Adipose tissue (tissue), 3 donors: ENCODE data around the gene PLB1. TPM values are rescaled to one million over a fixed set of nuclear protein-coding genes. Genes with fewer than 3 reads are reported as not detected.

Experiments
- H3K27ac ChIP-seq: one replicate; pipeline ENCODE4 v1.5.1; 2013; ENCODE audit warnings: low read depth, low read length
- WGBS, 3 donors: extraction: QIAGEN DNeasy Blood & Tissue Kit; methylation state at CpG; one replicate each; pipeline ENCODE4 v1.1.7; 2013; 5-methylcytosine and 5-hydroxymethylcytosine counted together
- polyA plus RNA-seq, 3 donors: library from polyadenylated mRNA; stranded (reverse); fragments of 200-250 nt; gene quantifications; one replicate each; pipeline ENCODE4 v1.2.3, GENCODE V29; 2013
- donor health status: healthy with polysubstance abuse.
- donor health status: Bipolar disorder and iron deficiency.
- donor health status: healthy.

The PLB1 gene
- polyA plus RNA-seq, 3 donors: 0.61 to 16.9 (median 3.6) TPM

DNA sequence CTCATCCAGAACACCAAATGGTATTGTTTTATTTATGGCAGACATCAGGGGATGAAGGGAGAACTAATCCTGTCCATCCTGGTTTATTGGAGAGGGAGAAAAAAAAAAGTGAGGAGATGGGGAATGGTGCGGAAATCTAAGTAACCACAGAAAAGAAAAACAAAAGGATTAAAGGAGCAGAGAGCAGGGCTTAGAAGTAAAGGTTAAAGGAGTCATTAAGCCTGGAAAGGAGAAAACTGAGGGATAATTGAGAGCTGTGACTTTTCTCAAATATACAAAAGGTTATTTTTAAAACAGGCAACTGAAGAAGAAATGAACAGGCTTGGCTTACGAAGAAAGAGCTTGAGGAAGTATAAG, 128.6 kb downstream of the PLB1 start:
- WGBS, 3 donors: 47 to 83% (median 56%) methylated on average over 2 of the region's 2 CpGs
- no peak overlapping the region for H3K27ac ChIP-seq

GRCh38 chr2:28624793-28625701, 129.2 kb downstream of the PLB1 start:
- whole genome bisulfite sequencing, 3 donors: 49 to 55% (median 52%) methylated on average over 19 of the region's 19 CpGs
- H3K27ac ChIP-seq: peak overlapping the region; percentile 48

DNA sequence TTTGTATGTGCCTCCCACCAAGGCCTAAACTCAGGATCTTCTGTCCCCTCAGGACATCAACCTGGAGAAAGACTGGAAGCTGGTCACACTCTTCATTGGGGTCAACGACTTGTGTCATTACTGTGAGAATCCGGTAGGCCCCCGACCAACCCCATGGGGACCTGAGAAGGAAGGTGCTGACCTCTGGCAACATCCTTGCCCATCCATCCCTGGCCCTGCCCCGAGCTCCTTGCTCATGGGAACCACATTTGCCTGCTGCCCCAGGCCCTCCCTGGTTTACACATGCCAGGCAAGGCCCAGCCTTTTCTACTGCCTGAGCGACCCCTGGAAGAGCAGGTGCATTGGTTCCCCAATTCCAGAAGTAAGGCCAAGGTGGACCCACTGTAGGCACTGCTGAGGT, 130.5 kb downstream of the PLB1 start:
- 98 to 99% (median 98%) methylated on average over 4 to 5 of the region's 5 CpGs for WGBS, 3 donors
- no peak overlapping the region for H3K27ac ChIP-seq

- 75 to 81% (median 77%) methylated on average over 7 of the region's 7 CpGs for WGBS, 3 donors
- H3K27ac ChIP-seq: no peak overlapping the region
Observed at GRCh38 chr2:28626891-28627421, 131.1 kb downstream of the PLB1 start.

GRCh38 chr2:28627722-28628480, 132.0 kb downstream of the PLB1 start:
- H3K27ac ChIP-seq: no peak overlapping the region
- 82 to 98% (median 90%) methylated on average over 5 of the region's 5 CpGs for WGBS, 3 donors

DNA sequence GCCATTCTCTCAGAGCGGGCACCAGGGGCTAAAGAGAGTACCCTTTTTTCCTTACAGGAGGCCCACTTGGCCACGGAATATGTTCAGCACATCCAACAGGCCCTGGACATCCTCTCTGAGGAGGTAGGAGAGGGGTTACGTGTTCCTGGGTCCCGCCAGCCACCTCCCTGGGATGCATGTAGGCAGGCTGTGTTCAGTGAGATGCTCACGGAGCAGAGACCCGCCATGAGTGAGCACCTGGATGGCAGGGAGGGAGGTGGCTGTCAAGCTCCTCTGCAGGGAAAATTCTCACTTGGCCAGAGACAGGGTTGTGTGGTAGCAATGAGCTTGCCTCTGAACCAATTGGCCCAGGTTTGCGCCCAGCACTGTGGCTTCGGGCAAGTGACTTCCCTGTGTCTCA, 132.6 kb downstream of the PLB1 start:
- no peak overlapping the region for H3K27ac ChIP-seq
- 96 to 99% (median 97%) methylated on average over 8 of the region's 8 CpGs for WGBS, 3 donors

DNA sequence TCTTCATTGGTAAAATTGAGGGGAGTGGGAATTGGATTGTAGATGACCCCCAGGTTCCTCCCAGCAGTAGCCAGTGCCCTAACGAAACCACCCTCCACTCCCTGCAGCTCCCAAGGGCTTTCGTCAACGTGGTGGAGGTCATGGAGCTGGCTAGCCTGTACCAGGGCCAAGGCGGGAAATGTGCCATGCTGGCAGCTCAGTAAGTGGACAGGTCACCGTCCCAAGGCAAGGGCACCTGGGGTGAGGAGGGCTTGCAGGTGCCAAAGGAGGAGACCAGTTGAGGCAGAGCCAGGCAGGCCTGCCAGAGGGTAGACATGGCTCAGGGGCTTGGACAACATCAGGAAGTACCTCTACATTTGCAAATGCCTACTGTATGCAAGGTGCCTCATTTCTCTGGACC, 133.1 kb downstream of the PLB1 start:
- H3K27ac ChIP-seq: no peak overlapping the region
- 69 to 92% (median 89%) methylated on average over 5 of the region's 5 CpGs for WGBS, 3 donors

- 90 to 94% (median 92%) methylated on average over 7 of the region's 7 CpGs for WGBS, 3 donors
Observed at GRCh38 chr2:28629910-28630309, 134.1 kb downstream of the PLB1 start.

GRCh38 chr2:28630341-28630740, 134.5 kb downstream of the PLB1 start:
- H3K27ac ChIP-seq: no peak overlapping the region
- WGBS, 3 donors: 77 to 83% (median 78%) methylated on average over 3 of the region's 3 CpGs

More at GRCh38 chr2:28629910-28630309, 134.1 kb downstream of the PLB1 start:
- H3K27ac ChIP-seq: no peak overlapping the region

DNA sequence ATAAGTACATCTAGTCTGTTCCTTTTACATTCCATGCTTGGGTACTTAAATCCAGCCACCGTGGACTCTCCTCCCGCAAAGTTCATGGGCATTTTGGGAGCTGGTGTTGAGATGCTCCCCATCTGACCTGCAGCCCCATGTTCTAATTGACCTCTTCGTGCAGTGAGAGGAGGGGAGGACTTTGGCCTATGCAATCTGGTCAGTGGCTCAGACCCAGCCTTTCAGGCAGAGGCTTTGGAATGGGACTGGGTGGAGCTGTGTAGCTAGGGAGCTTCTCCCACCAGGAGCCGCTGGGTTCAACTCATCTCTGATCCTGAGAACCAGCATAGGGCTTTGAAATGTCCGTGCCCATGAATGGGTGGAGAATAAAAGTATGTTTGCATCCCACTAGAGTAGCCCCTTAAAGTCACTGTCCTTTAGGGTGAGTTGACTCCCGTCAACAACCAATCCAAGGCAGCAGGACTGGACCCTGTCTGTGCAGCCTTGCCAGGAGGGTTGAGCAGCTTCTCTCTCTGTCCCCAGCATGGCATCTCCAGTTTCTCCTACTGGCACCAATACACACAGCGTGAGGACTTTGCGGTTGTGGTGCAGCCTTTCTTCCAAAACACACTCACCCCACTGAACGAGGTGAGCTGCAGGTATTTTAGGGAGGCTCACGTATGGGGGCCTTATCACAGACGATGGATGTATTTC, 135.8 kb downstream of the PLB1 start:
- 66 to 91% (median 79%) methylated on average over 11 of the region's 11 CpGs for WGBS, 3 donors
- no peak overlapping the region for H3K27ac ChIP-seq

- H3K27ac ChIP-seq: no peak overlapping the region
- 85 to 99% (median 94%) methylated on average over 6 of the region's 6 CpGs for WGBS, 3 donors
Observed at GRCh38 chr2:28632791-28633190, 136.9 kb downstream of the PLB1 start.

DNA sequence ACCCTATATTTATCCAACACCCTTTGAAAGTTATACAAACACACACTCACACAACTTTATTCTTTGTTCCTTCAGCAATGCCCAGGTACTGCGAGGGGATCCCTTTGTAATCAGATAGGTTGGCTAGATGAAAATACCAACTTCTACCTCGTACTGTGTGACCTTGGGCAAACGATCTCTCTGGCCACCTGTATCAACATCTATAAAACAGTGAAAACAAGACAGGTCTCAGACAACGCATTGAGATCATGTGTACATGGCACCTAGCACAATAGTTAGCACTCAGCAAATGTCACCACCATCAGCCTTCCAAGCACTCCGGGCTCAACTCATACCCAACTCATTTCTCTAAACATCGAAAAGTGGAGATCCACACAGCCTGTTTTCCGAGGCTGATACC, 137.3 kb downstream of the PLB1 start:
- 47 to 94% (median 90%) methylated on average over 7 of the region's 7 CpGs for WGBS, 3 donors
- H3K27ac ChIP-seq: no peak overlapping the region

- no peak overlapping the region for H3K27ac ChIP-seq
- WGBS, 3 donors: 72 to 84% (median 74%) methylated on average over 5 of the region's 5 CpGs
Observed at GRCh38 chr2:28633746-28634145, 137.9 kb downstream of the PLB1 start.

DNA sequence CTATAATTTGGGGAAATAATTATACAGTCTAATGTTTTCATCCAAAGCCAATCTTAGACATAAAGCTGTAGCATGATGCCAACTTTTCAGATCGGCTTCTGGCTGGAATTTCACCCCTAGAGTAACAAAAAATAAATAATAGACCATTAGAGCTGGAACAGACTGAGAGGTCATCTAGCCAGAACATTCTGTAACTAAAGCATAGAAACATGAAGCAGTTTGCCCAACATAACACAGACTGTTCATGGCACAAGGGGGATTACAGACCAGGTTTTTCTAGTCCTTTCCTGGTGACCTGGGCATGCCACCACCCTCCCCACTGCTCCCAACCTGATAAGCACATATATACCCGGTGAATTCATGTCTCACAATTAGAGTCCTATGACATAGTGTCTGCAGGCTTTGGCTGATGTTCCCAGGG, 139.3 kb downstream of the PLB1 start:
- no peak overlapping the region for H3K27ac ChIP-seq
- WGBS, 3 donors: 46 to 57% (median 50%) methylated on average over 2 of the region's 2 CpGs

DNA sequence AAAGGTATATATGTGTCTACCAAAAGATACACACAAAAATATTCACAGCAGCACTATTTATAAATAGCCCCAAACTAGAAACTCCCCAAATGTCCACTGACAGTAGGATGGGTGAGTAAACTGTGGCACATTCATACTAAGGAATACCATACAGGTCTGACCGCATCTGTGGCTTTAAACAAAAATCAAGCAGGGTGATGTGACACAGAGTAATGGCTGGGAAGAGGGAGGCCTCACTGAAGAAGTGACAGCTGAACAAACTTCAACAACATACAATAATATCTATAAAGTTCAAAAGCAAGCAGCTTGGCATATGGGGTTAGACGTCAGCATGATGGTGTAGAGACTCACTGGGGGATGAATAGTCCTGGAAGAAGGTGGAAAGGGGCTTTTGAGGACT, 140.6 kb downstream of the PLB1 start:
- 85 to 98% (median 93%) methylated on average over 2 of the region's 2 CpGs for WGBS, 3 donors
- H3K27ac ChIP-seq: no peak overlapping the region

DNA sequence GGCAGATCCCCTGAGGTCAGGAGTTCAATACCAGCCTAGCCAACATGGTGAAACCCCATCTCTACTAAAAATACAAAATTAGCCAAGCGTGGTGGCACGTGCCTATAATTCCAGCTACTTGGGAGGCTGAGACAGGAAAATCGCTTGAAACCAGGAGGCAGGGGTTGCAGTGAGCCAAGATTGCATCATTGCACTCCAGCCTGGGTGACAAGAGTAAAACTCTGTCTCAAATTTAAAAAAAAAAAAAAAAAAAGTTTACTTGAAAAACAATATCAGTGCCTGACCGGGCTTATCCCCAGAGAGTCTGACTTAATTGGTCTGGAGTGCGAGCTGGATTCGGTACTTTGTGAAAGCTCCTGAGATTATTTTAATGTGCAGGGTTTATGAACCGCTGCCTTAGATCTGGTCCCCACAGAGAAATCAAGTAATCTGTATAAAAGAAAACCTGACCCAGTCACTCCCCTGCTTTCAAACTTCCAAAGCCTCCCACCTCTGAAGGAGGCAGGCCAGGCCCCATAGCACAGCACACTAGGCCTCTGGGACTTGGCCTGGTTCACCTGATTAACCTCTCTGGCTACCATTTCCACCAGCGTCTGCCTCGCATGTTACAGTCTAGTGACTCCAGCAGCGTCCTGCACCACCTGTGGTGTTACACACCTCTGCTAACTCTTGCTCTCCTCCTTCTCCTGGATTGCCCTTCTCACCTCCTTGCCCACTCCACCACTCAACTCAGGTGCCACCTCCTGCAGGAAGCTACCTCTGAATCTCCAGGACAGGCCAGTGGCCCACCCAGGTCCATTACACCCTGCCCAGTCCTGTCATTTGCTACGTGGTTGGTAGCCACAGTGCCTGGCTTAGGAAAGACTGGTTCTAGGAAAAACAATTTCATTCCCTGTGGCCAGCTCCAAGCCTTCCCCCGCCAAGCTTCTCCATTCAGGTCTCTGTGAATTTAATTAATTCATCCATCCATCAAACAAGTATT, 141.5 kb downstream of the PLB1 start:
- WGBS, 3 donors: 78 to 95% (median 79%) methylated on average over 12 of the region's 12 CpGs

GRCh38 chr2:28638102-28638501, 142.2 kb downstream of the PLB1 start:
- WGBS, 3 donors: 82 to 92% (median 87%) methylated on average over 2 of the region's 2 CpGs
- H3K27ac ChIP-seq: no peak overlapping the region

More for the DNA sequence above, 141.5 kb downstream of the PLB1 start:
- no peak overlapping the region for H3K27ac ChIP-seq
